Central memory CD8-positive, alpha-beta T cell (primary cell): ENCODE measurements around the gene TMEM267.
"Not testable (repeated sequence)": the region's sequence is repeated elsewhere in the genome, so short reads cannot be mapped to it uniquely, and the experiment has no call there.

ENCODE experiments used
- ATAC-seq: fragments of 150-1000 bp; cut with Tn5 transposase; replicated peaks from 2 replicates; pipeline ENCODE4 v1.10.0; 2022; ENCODE audit warnings: mild to moderate bottlenecking, moderate FRiP score, moderate number of reproducible peaks; ENCODE audit not compliant: poor library complexity, severe bottlenecking; ENCODE audit errors: extremely low read depth
- DNase-seq, 2 donors: peaks; one replicate each; pipeline ENCODE4 v3.0.0; 2021; ENCODE audit warnings: low spot score in 2 of 2
- H3K27ac Mint-ChIP-seq: one replicate; pipeline ENCODE4 v1.8.0; 2022; ENCODE audit warnings: low read depth, mild to moderate bottlenecking, moderate library complexity, mixed read lengths
- H3K27me3 Mint-ChIP-seq: one replicate; pipeline ENCODE4 v1.8.0; 2022; ENCODE audit warnings: mixed read lengths
- H3K36me3 Mint-ChIP-seq: one replicate; pipeline ENCODE4 v1.8.0; 2022; ENCODE audit warnings: mild to moderate bottlenecking, moderate library complexity, mixed read lengths; ENCODE audit not compliant: insufficient read depth
- H3K4me1 Mint-ChIP-seq: one replicate; pipeline ENCODE4 v1.8.0; 2022; ENCODE audit warnings: mixed read lengths
- H3K4me3 Mint-ChIP-seq: one replicate; pipeline ENCODE4 v1.8.0; 2022; ENCODE audit warnings: mild to moderate bottlenecking, moderate library complexity, mixed read lengths
- H3K9me3 Mint-ChIP-seq: one replicate; pipeline ENCODE4 v1.8.0; 2022; ENCODE audit warnings: mixed read lengths

The TMEM267 gene

DNA sequence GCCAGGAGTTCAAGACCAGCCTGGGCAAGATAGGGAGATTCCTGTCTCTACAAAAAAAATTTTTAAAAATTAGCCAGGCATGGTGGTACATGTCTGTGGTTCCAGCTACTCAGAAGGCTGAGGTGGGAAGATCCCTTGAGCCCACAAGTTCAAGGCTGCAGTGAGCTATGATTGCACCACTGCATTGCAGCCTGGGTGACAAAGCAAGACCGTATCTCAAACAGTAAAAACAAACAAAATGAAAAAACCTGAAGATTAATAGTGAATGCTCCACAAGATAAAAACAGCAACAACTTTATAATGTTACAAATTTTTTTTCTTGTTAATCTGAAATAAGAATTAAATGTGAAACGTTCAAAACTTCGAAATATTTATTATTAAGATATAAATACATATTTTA is 2.7 kb upstream of the TMEM267 start:
- H3K4me1 Mint-ChIP-seq = peaks cover 35% of the 10 kb centered on the region

DNA sequence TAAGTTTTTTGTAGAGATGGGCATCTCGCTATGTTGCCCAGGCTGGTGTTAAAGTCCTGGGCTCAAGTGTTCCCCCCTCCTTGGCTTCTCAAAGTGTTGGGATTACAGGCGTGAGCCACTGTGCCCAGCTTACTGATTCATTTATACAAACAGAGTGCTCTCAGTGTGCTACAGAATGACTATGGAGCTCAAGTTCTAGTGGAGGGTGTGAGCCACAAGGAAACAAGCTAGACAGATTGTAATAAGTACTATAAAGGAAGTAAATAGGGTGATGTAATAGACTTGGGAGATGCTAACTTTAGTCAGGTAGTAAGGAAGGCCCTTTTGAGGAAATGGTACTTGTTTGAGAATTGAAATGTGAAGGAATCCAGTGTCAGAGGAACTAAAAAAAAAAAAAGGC is 1.7 kb upstream of the TMEM267 start:
- Mint-ChIP-seq H3K27me3 (no peaks in the 10 kb centered on the region), H3K4me1 (peaks cover 35% of the 10 kb centered on the region), H3K27ac (peak overlapping the region; percentile 60), H3K36me3 (peaks cover 13% of the 10 kb centered on the region), H3K9me3 (no peaks in the 10 kb centered on the region), H3K4me3 (no peak overlapping the region)
- DNase-seq (no peak), ATAC-seq (no peak)

More for the DNA sequence above, 2.7 kb upstream of the TMEM267 start:
- no peak for DNase-seq
- Mint-ChIP-seq H3K4me3 (no peak overlapping the region), H3K36me3 (peaks cover 13% of the 10 kb centered on the region), H3K27me3 (no peaks in the 10 kb centered on the region), H3K9me3 (no peaks in the 10 kb centered on the region), H3K27ac (peak overlapping the region; percentile 60)
- no peak for ATAC-seq

DNA sequence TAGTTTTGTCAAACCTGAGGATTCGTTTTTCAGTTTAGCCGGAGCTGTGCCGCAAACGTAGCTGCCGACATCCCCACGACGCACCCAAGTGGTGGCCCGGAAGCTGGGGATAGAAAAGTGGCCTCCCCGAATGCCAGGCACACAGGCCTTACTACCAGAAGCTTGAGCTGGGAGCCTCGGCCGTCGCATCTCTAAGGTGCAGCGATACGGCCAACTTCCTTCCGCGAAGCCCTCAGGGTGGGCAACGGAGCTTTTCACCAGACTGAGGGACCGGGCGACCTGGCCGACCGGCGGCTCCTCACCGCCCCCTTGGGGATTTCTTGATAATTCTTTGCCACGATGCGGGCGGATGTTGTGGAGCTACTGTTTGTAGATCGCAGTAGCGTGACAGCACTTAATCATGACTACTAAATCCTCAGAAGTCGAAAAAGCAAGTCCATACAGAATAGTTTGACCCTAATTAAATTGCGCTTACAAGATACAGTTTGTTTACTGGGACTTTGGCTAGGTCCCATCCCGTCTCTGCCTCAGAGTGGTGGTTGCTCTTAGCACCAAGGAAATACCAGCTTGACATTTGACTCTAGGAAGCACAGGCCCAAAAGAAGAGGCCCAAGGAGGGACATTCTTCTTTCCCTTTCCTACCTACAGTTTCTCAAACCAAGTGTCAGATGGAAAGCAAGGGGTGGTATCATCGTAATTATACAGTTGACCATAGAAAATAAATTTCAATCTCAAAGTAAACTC is 613 bp upstream of the TMEM267 start:
- ATAC-seq (peak; percentile 78), DNase-seq (peak; percentile 81 to 84)
- no peaks in the 10 kb centered on the region for H3K27me3 Mint-ChIP-seq
- peak overlapping the region; percentile 98 for H3K27ac Mint-ChIP-seq
- H3K36me3 Mint-ChIP-seq = peaks cover 13% of the 10 kb centered on the region
- peaks cover 35% of the 10 kb centered on the region for H3K4me1 Mint-ChIP-seq
- peak overlapping the region; percentile 88 for H3K4me3 Mint-ChIP-seq
- H3K9me3 Mint-ChIP-seq = no peaks in the 10 kb centered on the region

DNA sequence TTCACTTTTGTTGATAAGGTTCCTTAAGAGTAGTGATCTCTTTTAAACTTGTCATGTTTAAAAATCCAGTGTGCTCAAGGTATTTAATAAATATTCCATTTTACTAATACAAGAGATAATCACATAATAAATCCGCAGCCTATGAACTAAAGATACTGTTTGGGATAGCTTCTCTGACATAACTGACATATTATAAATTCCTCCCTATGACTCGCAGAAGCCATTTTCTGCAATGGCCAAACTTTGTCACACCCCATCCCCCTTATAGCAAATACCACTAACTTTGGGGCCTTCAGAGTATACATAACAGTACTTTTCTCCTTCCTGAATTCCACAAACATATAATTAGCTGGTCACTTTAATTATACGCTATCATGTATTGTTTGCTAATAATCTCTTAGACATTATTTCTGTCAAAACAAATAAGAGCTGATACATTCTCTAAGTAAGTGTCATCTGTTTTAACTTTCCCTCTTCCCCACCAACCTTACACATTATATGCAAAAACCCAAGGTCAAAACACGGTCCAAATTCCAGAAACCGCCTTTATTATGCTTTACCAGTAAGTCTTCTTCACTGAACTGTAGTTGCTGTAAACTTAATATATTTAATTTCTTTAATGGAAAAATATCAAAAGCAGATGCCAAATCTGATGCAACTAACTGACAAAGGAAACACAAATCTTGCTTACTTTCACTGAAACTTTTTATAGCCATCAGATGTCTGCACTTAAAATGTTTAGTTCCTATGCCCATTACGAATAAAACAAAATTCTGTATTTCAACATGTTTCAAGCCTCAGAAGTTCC is 971 bp downstream of the TMEM267 start:
- peak overlapping the region; percentile 98 for H3K27ac Mint-ChIP-seq
- H3K9me3 Mint-ChIP-seq = no peaks in the 10 kb centered on the region
- peaks cover 35% of the 10 kb centered on the region for H3K4me1 Mint-ChIP-seq

DNA sequence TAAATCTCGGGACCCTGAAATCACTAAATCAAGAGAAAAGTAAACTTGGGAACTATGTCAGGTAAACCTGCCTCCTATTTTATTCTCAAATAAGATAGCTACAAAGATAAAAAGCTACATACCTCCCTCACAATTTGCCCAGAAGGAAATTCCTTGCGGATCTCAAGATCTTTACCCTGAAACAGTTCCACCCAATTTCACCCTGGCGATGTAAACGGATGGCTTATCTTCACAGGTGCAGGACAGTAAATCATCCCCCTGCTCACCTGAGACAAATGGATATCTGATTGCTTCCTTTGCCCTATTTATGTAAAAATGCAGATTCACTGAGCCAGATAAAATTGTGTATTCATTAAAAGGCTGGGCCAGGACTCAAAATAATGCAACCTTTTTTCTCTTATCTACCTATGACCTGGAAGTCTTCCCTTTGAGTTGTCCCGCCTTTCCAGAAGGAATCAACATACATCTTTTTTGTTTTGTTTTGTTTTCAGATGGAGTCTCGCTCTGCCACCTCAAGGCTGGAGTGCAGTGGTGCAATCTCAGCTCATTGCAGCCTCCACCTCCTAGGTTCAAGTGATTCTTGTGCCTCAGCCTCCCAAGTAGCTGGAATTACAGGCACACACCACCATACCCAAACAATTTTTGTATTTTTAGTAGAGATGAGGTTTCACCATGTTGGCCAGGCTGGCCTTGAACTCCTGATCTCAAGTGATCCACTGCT is 13.8 kb downstream of the TMEM267 start:
- Mint-ChIP-seq H3K27me3 (no peaks in the 10 kb centered on the region), H3K4me3 (no peak overlapping the region), H3K27ac (no peak overlapping the region), H3K9me3 (peaks cover 14% of the 10 kb centered on the region), H3K36me3 (peaks cover 12% of the 10 kb centered on the region), H3K4me1 (peaks cover 42% of the 10 kb centered on the region)
- ATAC-seq (no peak), DNase-seq (no peak)

More for the DNA sequence above, 971 bp downstream of the TMEM267 start:
- Mint-ChIP-seq H3K36me3 (peaks cover 13% of the 10 kb centered on the region), H3K27me3 (no peaks in the 10 kb centered on the region), H3K4me3 (peak overlapping the region; percentile 88)
- DNase-seq (no peak), ATAC-seq (no peak)

DNA sequence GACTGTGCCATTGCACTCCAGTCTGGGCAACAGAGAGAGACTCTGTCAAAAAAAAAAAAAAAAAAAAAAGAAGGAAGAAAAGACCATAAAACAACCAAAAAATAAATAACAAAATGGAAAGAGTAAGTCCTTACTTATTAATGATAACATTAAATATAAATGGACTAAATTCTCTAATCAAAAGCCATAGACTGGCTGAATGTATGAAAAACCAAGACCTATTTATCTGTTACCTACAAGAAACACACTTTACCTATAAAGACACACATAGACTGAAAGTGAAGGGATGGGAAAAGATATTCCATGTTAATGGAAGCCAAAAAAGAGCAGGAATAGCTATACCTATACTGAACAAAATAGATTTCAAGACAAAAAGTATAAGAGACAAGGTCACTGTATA is 16.6 kb downstream of the TMEM267 start:
- Mint-ChIP-seq H3K27me3 (no peaks in the 10 kb centered on the region), H3K9me3 (peaks cover 14% of the 10 kb centered on the region), H3K4me3 (no peak overlapping the region), H3K4me1 (peaks cover 29% of the 10 kb centered on the region), H3K36me3 (peaks cover 8% of the 10 kb centered on the region), H3K27ac (no peak overlapping the region)
- no peak for ATAC-seq
- DNase-seq = no peak

DNA sequence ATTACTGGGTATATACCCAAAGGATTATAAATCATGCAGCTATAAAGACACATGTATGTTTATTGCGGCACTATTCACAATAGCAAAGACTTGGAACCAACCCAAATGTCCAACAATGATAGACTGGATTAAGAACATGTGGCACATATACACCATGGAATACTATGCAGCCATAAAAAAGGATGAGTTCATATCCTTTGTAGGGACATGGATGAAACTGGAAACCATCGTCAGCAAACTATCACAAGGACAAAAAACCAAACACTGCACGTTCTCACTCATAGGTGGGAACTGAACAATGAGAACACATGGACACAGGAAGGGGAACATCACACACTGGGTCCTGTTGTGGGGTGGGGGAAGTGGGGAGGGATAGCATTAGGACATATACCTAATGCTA is 18.2 kb downstream of the TMEM267 start:
- peaks cover 19% of the 10 kb centered on the region for H3K4me1 Mint-ChIP-seq
- not testable (repeated sequence) for H3K4me3 Mint-ChIP-seq, ATAC-seq, H3K27ac Mint-ChIP-seq, DNase-seq, H3K36me3 Mint-ChIP-seq, H3K27me3 Mint-ChIP-seq
- peaks cover 14% of the 10 kb centered on the region for H3K9me3 Mint-ChIP-seq

DNA sequence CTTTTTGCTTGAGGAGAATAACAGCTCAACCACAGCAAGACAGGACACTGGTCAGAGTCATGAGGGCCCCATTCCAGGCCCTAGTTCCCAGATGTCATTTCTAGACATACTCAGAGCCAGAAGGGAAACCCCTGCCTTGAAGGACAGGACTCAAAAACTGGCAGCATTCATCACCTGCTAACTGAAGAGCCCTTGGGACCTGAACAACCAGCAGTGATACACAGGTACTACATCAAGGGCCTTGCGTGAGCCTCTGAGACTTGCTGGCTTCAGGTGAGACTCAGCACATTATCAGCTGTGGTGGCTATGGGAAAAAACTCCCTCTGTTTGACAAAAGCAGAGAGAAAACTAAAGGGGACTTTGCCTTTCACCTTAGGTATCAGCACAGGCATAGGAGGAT is 22.6 kb downstream of the TMEM267 start:
- H3K27me3 Mint-ChIP-seq = no peaks in the 10 kb centered on the region
- ATAC-seq (no peak), DNase-seq (no peak)
- no peak overlapping the region for H3K4me3 Mint-ChIP-seq
- H3K4me1 Mint-ChIP-seq = peaks cover 16% of the 10 kb centered on the region
- peaks cover 2% of the 10 kb centered on the region for H3K36me3 Mint-ChIP-seq
- H3K9me3 Mint-ChIP-seq = peaks cover 5% of the 10 kb centered on the region
- H3K27ac Mint-ChIP-seq = no peak overlapping the region

DNA sequence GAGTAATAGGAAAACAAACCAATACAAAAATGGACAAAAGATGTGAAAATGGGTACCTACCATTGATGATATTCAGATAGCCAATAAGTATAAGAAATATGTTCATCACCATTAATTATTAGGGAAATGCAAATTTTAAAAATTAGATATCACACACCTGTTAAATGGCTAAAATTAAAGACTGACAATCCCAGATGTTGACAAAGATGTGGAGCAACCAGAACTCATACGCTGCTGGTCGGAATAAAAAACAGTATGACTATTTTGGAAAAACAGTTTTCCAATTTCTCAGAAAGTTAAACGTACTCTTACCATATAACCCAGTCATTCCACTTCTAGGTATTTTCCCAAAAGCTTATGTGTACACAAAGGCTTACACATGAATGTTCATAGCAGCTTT is 27.1 kb downstream of the TMEM267 start:
- no peak overlapping the region for H3K27ac Mint-ChIP-seq
- peaks cover 5% of the 10 kb centered on the region for H3K9me3 Mint-ChIP-seq
- H3K36me3 Mint-ChIP-seq = peaks cover 7% of the 10 kb centered on the region
- H3K27me3 Mint-ChIP-seq = no peaks in the 10 kb centered on the region
- H3K4me3 Mint-ChIP-seq = no peak overlapping the region
- no peak for ATAC-seq
- no peak for DNase-seq
- peaks cover 5% of the 10 kb centered on the region for H3K4me1 Mint-ChIP-seq

DNA sequence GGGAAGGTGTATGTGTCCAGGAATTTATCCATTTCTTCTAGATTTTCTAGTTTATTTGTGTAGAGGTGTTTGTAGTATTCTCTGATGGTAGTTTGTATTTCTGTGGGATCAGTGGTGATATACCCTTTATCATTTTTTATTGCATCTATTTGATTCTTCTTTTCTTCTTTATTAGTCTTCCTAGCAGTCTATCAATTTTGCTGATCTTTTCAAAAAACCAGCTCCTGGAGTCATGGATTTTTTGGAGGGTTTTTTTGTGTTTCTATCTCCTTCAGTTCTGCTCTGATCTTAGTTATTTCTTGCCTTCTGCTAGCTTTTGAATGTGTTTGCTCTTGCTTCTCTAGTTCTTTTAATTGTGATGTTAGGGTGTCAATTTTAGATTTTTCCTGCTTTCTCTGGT is 42.1 kb downstream of the TMEM267 start:
- not testable (repeated sequence) for H3K27ac Mint-ChIP-seq, H3K36me3 Mint-ChIP-seq, H3K27me3 Mint-ChIP-seq, ATAC-seq, H3K4me1 Mint-ChIP-seq, H3K4me3 Mint-ChIP-seq, DNase-seq
- peaks cover 38% of the 10 kb centered on the region for H3K9me3 Mint-ChIP-seq

DNA sequence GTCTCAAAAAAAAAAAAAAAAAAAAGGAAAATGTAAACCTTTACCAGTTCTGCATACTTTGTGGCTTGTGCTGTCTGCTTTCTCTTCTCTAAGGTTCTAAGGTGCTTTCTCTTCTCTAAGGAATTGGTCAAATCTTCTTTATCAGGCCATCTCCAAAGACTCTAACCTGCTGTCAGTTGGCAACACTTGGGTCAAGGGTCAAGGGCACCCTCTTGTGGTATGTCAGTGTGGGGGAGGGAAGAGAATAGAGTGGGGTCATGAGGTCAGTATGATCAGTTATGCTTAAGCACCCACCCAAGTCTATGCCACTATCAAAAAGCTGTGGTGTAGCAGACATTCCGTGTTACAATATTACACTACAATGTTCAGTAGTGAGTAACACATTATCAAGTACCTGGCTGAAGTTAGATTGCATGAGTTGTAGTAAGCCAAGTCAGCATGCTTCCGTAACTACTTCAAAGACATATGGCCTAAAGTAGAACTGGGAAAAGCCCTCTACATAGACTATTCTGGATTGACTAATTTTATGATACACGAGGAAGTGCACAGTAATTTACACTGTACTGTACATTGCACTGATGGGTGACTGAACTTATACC is 46.5 kb downstream of the TMEM267 start:
- H3K4me1 Mint-ChIP-seq = no peaks in the 10 kb centered on the region

DNA sequence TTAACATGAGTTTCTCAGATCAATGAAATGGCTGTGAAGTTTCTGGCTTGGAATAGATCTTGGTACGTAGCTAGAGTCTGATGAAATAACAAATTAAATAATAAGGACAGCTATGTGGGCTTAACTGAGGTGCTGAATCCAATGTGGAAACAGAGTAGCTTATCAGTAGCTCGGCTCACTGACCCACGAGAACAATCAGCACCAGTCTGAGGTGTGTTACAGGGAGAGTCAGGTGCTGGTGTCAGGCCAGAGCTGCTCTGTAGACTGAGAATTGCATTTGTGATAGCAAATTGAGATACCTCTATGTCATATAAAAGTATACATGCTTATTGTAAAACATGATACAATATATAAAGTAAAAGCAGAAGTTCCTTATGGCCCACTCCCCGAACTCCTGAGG is 50.3 kb downstream of the TMEM267 start:
- peaks cover 13% of the 10 kb centered on the region for H3K9me3 Mint-ChIP-seq
- no peaks in the 10 kb centered on the region for H3K4me1 Mint-ChIP-seq
- no peaks in the 10 kb centered on the region for H3K27me3 Mint-ChIP-seq
- H3K4me3 Mint-ChIP-seq = no peak overlapping the region
- DNase-seq (no peak), ATAC-seq (no peak)
- H3K27ac Mint-ChIP-seq = no peak overlapping the region
- H3K36me3 Mint-ChIP-seq = no peaks in the 10 kb centered on the region

More for the DNA sequence above, 46.5 kb downstream of the TMEM267 start:
- Mint-ChIP-seq H3K9me3 (peaks cover 27% of the 10 kb centered on the region), H3K27ac (no peak overlapping the region), H3K4me3 (no peak overlapping the region), H3K36me3 (no peaks in the 10 kb centered on the region), H3K27me3 (no peaks in the 10 kb centered on the region)
- ATAC-seq (no peak), DNase-seq (no peak)
